Vagina (tissue), 2 donors: ENCODE data around the gene XIRP2. TPM values are rescaled to one million over a fixed set of nuclear protein-coding genes. Genes with fewer than 3 reads are reported as not detected.

Experiments
- DNase-seq, 2 donors: peaks; one replicate each; pipeline ENCODE4 v3.0.0-alpha.2; 2017; ENCODE audit errors: extremely low spot score in 2 of 2
- H3K27ac ChIP-seq: fragments of 200-600 bp; sonication (generic); one replicate; pipeline ENCODE4 v1.5.1; 2019
- H3K27me3 ChIP-seq: fragments of 200-600 bp; sonication (generic); one replicate; pipeline ENCODE4 v1.5.1; 2019
- H3K36me3 ChIP-seq, 2 donors: fragments of 200-600 bp; sonication (generic); one replicate each; pipeline ENCODE4 v1.5.1; 2017 to 2019
- H3K4me1 ChIP-seq: fragments of 200-600 bp; sonication (generic); one replicate; pipeline ENCODE4 v1.5.1; 2019
- H3K4me3 ChIP-seq, 2 donors: fragments of 200-600 bp; sonication (generic); 1 replicate in 1 of 2; 2 replicates in 1 of 2; pipeline ENCODE4 v1.5.1; 2016 to 2019
- H3K9me3 ChIP-seq: fragments of 200-600 bp; sonication (generic); one replicate; pipeline ENCODE4 v1.5.1; 2019
- POLR2A ChIP-seq, 2 donors: fragments of 450-650 bp; IDR thresholded peaks; one replicate each; pipeline ENCODE4 v1.6.1; 2017; ENCODE audit warnings: antibody characterized with exemption in 2 of 2, mild to moderate bottlenecking in 2 of 2, moderate library complexity in 2 of 2
- POLR2AphosphoS5 ChIP-seq, 2 donors: sonication (generic); formaldehyde crosslinking; IDR thresholded peaks; one replicate each; pipeline ENCODE4 v1.9.0; 2017; ENCODE audit warnings: antibody characterized with exemption in 2 of 2, mild to moderate bottlenecking in 2 of 2, low read depth in 1 of 2; ENCODE audit not compliant: insufficient read depth in 1 of 2
- intact Hi-C: fragments of 100-400 bp; cut with DNase I; formaldehyde crosslinking; loops from one replicate; pipeline ENCODE4 v1.15.1; 2023
- total RNA-seq: library from RNA; depleted of rRNA; stranded (reverse); fragments of >200 nt; gene quantifications from one replicate; pipeline ENCODE4 v1.2.3, GENCODE V29; 2016
- TF ChIP-seq, protein P1 (sequence below), 3 experiments: fragments of 450-650 bp in 2 of 3; fragments of 200-600 bp in 1 of 3; sonication (generic) in 1 of 3; IDR thresholded peaks; one replicate each; pipeline ENCODE4 v1.5.1; 2017 to 2019; ENCODE audit warnings: antibody characterized with exemption in 3 of 3, mild to moderate bottlenecking in 2 of 3, moderate library complexity in 2 of 3

Gene XIRP2, protein sequence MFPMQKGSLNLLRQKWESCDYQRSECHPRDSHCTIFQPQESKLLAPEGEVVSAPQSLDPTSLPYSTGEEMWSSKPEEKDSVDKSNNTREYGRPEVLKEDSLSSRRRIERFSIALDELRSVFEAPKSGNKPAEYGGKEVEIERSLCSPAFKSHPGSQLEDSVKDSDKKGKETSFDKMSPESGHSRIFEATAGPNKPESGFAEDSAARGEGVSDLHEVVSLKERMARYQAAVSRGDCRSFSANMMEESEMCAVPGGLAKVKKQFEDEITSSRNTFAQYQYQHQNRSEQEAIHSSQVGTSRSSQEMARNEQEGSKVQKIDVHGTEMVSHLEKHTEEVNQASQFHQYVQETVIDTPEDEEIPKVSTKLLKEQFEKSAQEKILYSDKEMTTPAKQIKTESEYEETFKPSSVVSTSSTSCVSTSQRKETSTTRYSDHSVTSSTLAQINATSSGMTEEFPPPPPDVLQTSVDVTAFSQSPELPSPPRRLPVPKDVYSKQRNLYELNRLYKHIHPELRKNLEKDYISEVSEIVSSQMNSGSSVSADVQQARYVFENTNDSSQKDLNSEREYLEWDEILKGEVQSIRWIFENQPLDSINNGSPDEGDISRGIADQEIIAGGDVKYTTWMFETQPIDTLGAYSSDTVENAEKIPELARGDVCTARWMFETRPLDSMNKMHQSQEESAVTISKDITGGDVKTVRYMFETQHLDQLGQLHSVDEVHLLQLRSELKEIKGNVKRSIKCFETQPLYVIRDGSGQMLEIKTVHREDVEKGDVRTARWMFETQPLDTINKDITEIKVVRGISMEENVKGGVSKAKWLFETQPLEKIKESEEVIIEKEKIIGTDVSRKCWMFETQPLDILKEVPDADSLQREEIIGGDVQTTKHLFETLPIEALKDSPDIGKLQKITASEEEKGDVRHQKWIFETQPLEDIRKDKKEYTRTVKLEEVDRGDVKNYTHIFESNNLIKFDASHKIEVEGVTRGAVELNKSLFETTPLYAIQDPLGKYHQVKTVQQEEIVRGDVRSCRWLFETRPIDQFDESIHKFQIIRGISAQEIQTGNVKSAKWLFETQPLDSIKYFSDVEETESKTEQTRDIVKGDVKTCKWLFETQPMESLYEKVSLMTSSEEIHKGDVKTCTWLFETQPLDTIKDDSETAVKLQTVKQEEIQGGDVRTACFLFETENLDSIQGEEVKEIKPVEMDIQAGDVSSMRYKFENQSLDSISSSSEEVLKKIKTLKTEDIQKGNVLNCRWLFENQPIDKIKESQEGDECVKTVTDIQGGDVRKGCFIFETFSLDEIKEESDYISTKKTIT (N-terminal part only)
- total RNA-seq = not detected

DNA sequence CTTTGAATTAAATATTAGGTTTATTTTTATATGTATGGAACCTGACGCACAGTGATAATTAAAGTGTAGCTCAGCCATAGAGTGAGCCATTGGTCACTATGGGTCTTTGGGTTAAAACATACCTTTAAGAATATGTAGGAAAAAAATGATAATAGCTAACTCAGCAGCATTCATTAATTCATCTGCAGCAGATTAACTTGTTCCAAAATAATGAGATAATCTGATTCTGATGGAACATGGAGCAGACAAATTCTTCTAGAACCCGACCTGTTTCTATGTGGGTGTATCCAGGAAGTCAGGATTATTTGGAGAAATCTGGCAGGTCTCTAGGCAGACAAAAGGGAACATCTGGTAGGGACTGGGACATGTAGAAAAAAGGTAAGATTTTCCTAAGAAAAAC is at the start of gene XIRP2:
Gene XIRP2, plus strand, starts transcription at position 301 of the 400 bp plus-strand sequence. CDS start 15,003 bp downstream, outside the sequence.
- DNase-seq = no peak
- no peaks in the 10 kb centered on the region for H3K4me1 ChIP-seq
- no peaks in the 10 kb centered on the region for H3K9me3 ChIP-seq
- H3K36me3 ChIP-seq = no peaks in the 10 kb centered on the region
- TF ChIP-seq POLR2A (IDR thresholded peaks at IDR 0.05) (no peak), POLR2AphosphoS5 (IDR thresholded peaks at IDR 0.05; ENCODE audit: insufficient read depth in 1 of 2, low read depth in 1 of 2) (no peak)
- TF ChIP-seq, protein P1, sequence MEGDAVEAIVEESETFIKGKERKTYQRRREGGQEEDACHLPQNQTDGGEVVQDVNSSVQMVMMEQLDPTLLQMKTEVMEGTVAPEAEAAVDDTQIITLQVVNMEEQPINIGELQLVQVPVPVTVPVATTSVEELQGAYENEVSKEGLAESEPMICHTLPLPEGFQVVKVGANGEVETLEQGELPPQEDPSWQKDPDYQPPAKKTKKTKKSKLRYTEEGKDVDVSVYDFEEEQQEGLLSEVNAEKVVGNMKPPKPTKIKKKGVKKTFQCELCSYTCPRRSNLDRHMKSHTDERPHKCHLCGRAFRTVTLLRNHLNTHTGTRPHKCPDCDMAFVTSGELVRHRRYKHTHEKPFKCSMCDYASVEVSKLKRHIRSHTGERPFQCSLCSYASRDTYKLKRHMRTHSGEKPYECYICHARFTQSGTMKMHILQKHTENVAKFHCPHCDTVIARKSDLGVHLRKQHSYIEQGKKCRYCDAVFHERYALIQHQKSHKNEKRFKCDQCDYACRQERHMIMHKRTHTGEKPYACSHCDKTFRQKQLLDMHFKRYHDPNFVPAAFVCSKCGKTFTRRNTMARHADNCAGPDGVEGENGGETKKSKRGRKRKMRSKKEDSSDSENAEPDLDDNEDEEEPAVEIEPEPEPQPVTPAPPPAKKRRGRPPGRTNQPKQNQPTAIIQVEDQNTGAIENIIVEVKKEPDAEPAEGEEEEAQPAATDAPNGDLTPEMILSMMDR (IDR thresholded peaks at IDR 0.05) = no peak
- no peaks in the 10 kb centered on the region for H3K27me3 ChIP-seq
- no peak within 1 kb of the TSS for H3K27ac ChIP-seq
- H3K4me3 ChIP-seq = no peak within 1 kb of the TSS
- intact Hi-C loops = no loop called here

DNA sequence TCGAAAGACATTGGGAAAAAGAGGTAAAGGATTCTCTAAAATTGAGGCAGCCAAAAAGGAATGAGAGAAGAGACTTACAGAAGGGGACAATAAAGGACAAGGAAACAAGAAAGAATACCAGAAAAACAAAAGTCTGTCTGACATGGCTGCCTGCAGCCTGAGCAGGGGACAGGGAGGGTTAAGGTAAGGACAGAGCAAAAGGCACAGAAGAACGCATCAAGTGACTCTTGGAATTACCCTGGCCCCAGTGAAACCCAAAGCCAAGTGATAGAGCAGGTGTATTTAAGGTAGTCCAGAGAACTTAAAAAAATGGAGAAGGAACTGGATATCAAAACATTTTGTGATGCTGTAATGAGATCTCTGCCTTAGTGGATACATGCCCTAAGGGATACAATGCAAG is 47.1 kb upstream of the XIRP2 start:
- no peak for TF ChIP-seq POLR2A (IDR thresholded peaks at IDR 0.05)
- TF ChIP-seq, protein P1 (IDR thresholded peaks at IDR 0.05) = no peak
- TF ChIP-seq POLR2AphosphoS5 (IDR thresholded peaks at IDR 0.05; ENCODE audit: insufficient read depth in 1 of 2, low read depth in 1 of 2) = no peak
- Histone ChIP-seq H3K27ac (no peak overlapping the region), H3K4me1 (no peaks in the 10 kb centered on the region), H3K36me3 (no peaks in the 10 kb centered on the region), H3K9me3 (no peaks in the 10 kb centered on the region), H3K4me3 (no peak overlapping the region), H3K27me3 (no peaks in the 10 kb centered on the region)
- intact Hi-C loops = no loop called here
- no peak for DNase-seq

DNA sequence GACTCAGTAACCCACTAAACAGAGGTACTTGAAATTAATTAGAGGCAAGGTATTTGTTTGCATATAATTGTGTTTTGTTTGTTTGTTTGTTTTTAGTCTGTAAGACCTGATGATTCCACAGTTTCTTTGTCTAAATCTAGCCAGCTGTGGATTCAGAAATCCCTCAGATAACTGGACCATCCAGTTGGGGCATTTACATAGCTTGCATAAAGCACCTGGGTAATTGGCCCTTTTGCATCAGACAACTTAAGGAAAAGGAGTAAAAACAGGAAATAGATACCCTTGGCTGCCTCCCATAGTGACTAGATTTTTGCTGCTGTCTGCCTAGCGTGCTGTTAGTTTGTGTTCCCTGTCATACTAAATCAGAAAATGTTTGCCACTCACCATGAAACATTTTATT is 46.6 kb upstream of the XIRP2 start:
- Histone ChIP-seq H3K36me3 (no peaks in the 10 kb centered on the region), H3K27me3 (no peaks in the 10 kb centered on the region), H3K4me3 (no peak overlapping the region), H3K9me3 (no peaks in the 10 kb centered on the region), H3K27ac (no peak overlapping the region), H3K4me1 (no peaks in the 10 kb centered on the region)
- TF ChIP-seq, protein P1 (IDR thresholded peaks at IDR 0.05) = no peak
- no peak for TF ChIP-seq POLR2A (IDR thresholded peaks at IDR 0.05)
- no peak for TF ChIP-seq POLR2AphosphoS5 (IDR thresholded peaks at IDR 0.05; ENCODE audit: insufficient read depth in 1 of 2, low read depth in 1 of 2)
- no peak for DNase-seq
- intact Hi-C loops = no loop called here

DNA sequence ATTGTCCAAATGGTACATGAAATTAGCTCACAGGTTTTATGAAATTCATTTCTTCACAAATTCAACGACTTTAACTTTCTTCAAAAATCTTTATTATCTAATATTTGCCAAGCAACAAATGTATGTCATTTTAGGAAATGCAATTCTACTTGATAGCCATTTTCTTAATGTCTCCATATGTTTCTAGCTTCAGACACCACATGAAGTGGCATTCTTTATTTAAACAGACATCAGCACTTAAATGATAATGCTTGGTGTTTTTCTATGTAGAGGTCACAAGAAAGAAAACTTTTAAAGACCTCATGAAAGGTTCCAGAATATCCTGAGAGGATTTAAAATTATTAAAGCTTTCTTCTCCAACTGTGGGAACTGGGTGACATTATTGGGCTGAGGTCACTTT is 44.2 kb upstream of the XIRP2 start:
- TF ChIP-seq, protein P1 (IDR thresholded peaks at IDR 0.05) = no peak
- no peak for TF ChIP-seq POLR2A (IDR thresholded peaks at IDR 0.05)
- TF ChIP-seq POLR2AphosphoS5 (IDR thresholded peaks at IDR 0.05; ENCODE audit: insufficient read depth in 1 of 2, low read depth in 1 of 2) = no peak
- H3K4me3 ChIP-seq = no peak overlapping the region
- intact Hi-C loops = no loop called here
- no peaks in the 10 kb centered on the region for H3K36me3 ChIP-seq
- H3K9me3 ChIP-seq = no peaks in the 10 kb centered on the region
- no peaks in the 10 kb centered on the region for H3K27me3 ChIP-seq
- no peak overlapping the region for H3K27ac ChIP-seq
- DNase-seq = no peak
- H3K4me1 ChIP-seq = no peaks in the 10 kb centered on the region
